NB4 (cell line): Measurements from ENCODE around the gene PLCD1.

Source experiments
- DNase-seq: peaks from one replicate; pipeline ENCODE4 v3.0.0; 2010; ENCODE audit warnings: low read depth
- H3K4me3 ChIP-seq: one replicate; pipeline ENCODE4 v1.5.1; 2011; ENCODE audit warnings: mild to moderate bottlenecking, low read depth, low read length, moderate library complexity
- CTCF ChIP-seq: IDR thresholded peaks from one replicate; pipeline ENCODE4 v1.5.1; 2012; ENCODE audit warnings: low read depth, low read length
- MAX ChIP-seq: IDR thresholded peaks from 2 replicates; pipeline ENCODE4 v1.6.1; 2011; ENCODE audit warnings: low read depth, low read length
- MYC ChIP-seq: IDR thresholded peaks from 2 replicates; pipeline ENCODE4 v1.6.1; 2011; ENCODE audit warnings: low read depth, low read length
- POLR2A ChIP-seq: IDR thresholded peaks from 2 replicates; pipeline ENCODE4 v1.6.1; 2011; ENCODE audit warnings: mild to moderate bottlenecking; ENCODE audit not compliant: insufficient read length; ENCODE audit errors: extremely low read depth

The PLCD1 gene

GRCh38 chr3:37993820-37994638 is 35.4 kb downstream of the PLCD1 start:
- peak; percentile 91 for DNase-seq
- TF ChIP-seq CTCF (no peak), MAX (peak; percentile 92), POLR2A (peak; percentile 83), MYC (peak; percentile 97)
- peak overlapping the region; percentile 72 for H3K4me3 ChIP-seq

GRCh38 chr3:37993460-37993819 is 36.0 kb downstream of the PLCD1 start:
- peak overlapping the region; percentile 72 for H3K4me3 ChIP-seq
- TF ChIP-seq CTCF = no peak
- no peak for TF ChIP-seq MAX
- no peak for TF ChIP-seq POLR2A
- TF ChIP-seq MYC = no peak
- no peak for DNase-seq

GRCh38 chr3:37993067-37993455 is 36.4 kb downstream of the PLCD1 start:
- TF ChIP-seq MAX = no peak
- no peak for TF ChIP-seq CTCF
- no peak for TF ChIP-seq POLR2A
- no peak for TF ChIP-seq MYC
- no peak for DNase-seq
- no peak overlapping the region for H3K4me3 ChIP-seq

GRCh38 chr3:37992271-37993066 is 37.0 kb downstream of the PLCD1 start:
- TF ChIP-seq MAX (no peak), CTCF (no peak), POLR2A (no peak), MYC (no peak)
- no peak for DNase-seq
- H3K4me3 ChIP-seq = no peak overlapping the region

- H3K4me3 ChIP-seq = no peak overlapping the region
- no peak for TF ChIP-seq MYC
- no peak for TF ChIP-seq POLR2A
- DNase-seq = no peak
These were observed 37.6 kb downstream of the PLCD1 start for GRCh38 chr3:37991823-37992222.

GRCh38 chr3:37991109-37991508 is 38.3 kb downstream of the PLCD1 start:
- no peak for TF ChIP-seq MAX
- TF ChIP-seq CTCF = no peak
- TF ChIP-seq MYC = no peak
- TF ChIP-seq POLR2A = no peak
- DNase-seq = no peak
- no peak overlapping the region for H3K4me3 ChIP-seq
